ENCODE results near the gene PLCXD1. TPM values are rescaled to one million over a fixed set of nuclear protein-coding genes. Genes with fewer than 3 reads are reported as not detected.
"Not testable (repeated sequence)": the region's sequence is repeated elsewhere in the genome, so short reads cannot be mapped to it uniquely, and the experiment has no call there.

Gene PLCXD1
- total and polyA plus RNA-seq, 9 donors: 2.6 to 19.4 (median 11.8) TPM

GRCh38 chrX:274904-275475 lies 6.2 kb upstream of the PLCXD1 start:
- Histone ChIP-seq H3K4me1 (ENCODE audit: insufficient read depth) (no peaks in the 10 kb centered on the region), H3K9me3 (no peaks in the 10 kb centered on the region), H3K36me3 (no peaks in the 10 kb centered on the region), H3K27ac (no peak overlapping the region), H3K27me3 (no peaks in the 10 kb centered on the region), H3K4me3 (no peak overlapping the region)
- TF ChIP-seq CTCF (IDR thresholded peaks at IDR 0.05) (no peak), EP300 (IDR thresholded peaks at IDR 0.05) (no peak), POLR2A (IDR thresholded peaks at IDR 0.05) (no peak)
- peak in 1 of 5 donors; percentile 30 for DNase-seq
- 72 to 74% (median 73%) methylated on average over 16 of the region's 16 CpGs for WGBS, 3 donors
- intact Hi-C loops (cut with DNase I): no loop called here

GRCh38 chrX:275476-275966 lies 5.7 kb upstream of the PLCXD1 start:
- no peak for TF ChIP-seq POLR2A (IDR thresholded peaks at IDR 0.05)
- no peak for TF ChIP-seq EP300 (IDR thresholded peaks at IDR 0.05)
- no peak for TF ChIP-seq CTCF (IDR thresholded peaks at IDR 0.05)
- H3K27ac ChIP-seq: no peak overlapping the region
- WGBS, 3 donors: 24 to 53% (median 31%) methylated on average over 31 to 32 of the region's 32 CpGs
- intact Hi-C loops (cut with DNase I): no loop called here
- peak overlapping the region; percentile 36 for H3K4me3 ChIP-seq
- no peaks in the 10 kb centered on the region for H3K36me3 ChIP-seq
- no peaks in the 10 kb centered on the region for H3K27me3 ChIP-seq
- DNase-seq: peak in 1 of 5 donors; percentile 35
- H3K4me1 ChIP-seq (ENCODE audit: insufficient read depth): no peaks in the 10 kb centered on the region
- no peaks in the 10 kb centered on the region for H3K9me3 ChIP-seq

- Histone ChIP-seq H3K9me3 (no peaks in the 10 kb centered on the region), H3K4me1 (ENCODE audit: insufficient read depth) (no peaks in the 10 kb centered on the region), H3K4me3 (peak overlapping the region; percentile 36), H3K27ac (no peak overlapping the region), H3K36me3 (no peaks in the 10 kb centered on the region), H3K27me3 (no peaks in the 10 kb centered on the region)
- DNase-seq: peak in 1 of 5 donors; percentile 49
- 5 to 9% (median 5%) methylated on average over 17 to 36 of the region's 36 CpGs for WGBS, 3 donors
- intact Hi-C loops (cut with DNase I): no loop called here
- no peak for TF ChIP-seq CTCF (IDR thresholded peaks at IDR 0.05)
Observed at GRCh38 chrX:275967-276580, 5.1 kb upstream of the PLCXD1 start.

GRCh38 chrX:276581-277201 lies 4.5 kb upstream of the PLCXD1 start:
- TF ChIP-seq EP300 (IDR thresholded peaks at IDR 0.05) (no peak), CTCF (IDR thresholded peaks at IDR 0.05) (no peak), POLR2A (IDR thresholded peaks at IDR 0.05) (no peak)
- Histone ChIP-seq H3K4me1 (ENCODE audit: insufficient read depth) (no peaks in the 10 kb centered on the region), H3K27ac (no peak overlapping the region), H3K4me3 (peak overlapping the region; percentile 36), H3K36me3 (no peaks in the 10 kb centered on the region), H3K9me3 (no peaks in the 10 kb centered on the region), H3K27me3 (no peaks in the 10 kb centered on the region)
- WGBS, 3 donors: 2 to 14% (median 5%) methylated on average over 20 to 49 of the region's 49 CpGs
- intact Hi-C loops (cut with DNase I): no loop called here
- DNase-seq: peak in 1 of 5 donors; percentile 37

- H3K4me1 ChIP-seq (ENCODE audit: insufficient read depth); H3K27ac ChIP-seq; H3K9me3 ChIP-seq; H3K4me3 ChIP-seq; intact Hi-C loops (cut with DNase I); H3K36me3 ChIP-seq; H3K27me3 ChIP-seq: not testable (repeated sequence)
- DNase-seq: peak in 1 of 5 donors; percentile 34
- 61 to 88% (median 85%) methylated on average over 28 to 42 of the region's 45 CpGs for WGBS, 3 donors
Observed at GRCh38 chrX:279757-280604, 1.2 kb upstream of the PLCXD1 start.

- intact Hi-C loops (cut with DNase I); H3K9me3 ChIP-seq; H3K27me3 ChIP-seq; H3K36me3 ChIP-seq; DNase-seq; H3K4me1 ChIP-seq (ENCODE audit: insufficient read depth): not testable (repeated sequence)
- 3 to 7% methylated on average over 3 to 18 of the region's 24 CpGs; no CpG with 5 or more reads in 1 of the 3 donors for WGBS, 3 donors
- Histone ChIP-seq H3K4me3 (peak overlapping the region; percentile 32), H3K27ac (peak overlapping the region in 1 of 2 donors; percentile 66)
Observed at GRCh38 chrX:280722-281121, 459 bp upstream of the PLCXD1 start.

Measured in ovary (tissue), 9 donors.